Dermis microvascular lymphatic vessel endothelial cell (primary cell): ENCODE data around the gene TUBB4A. TPM values are rescaled to one million over a fixed set of nuclear protein-coding genes. Genes with fewer than 3 reads are reported as not detected.
"Not testable (repeated sequence)": the region's sequence is repeated elsewhere in the genome, so short reads cannot be mapped to it uniquely, and the experiment has no call there.

Experiments used
- DNase-seq, 2 donors: peaks; one replicate each; pipeline versions ENCODE4 v3.0.0 to v3.0.0-alpha.2; 2010; ENCODE audit warnings: low read depth in 2 of 2
- total RNA-seq: library from RNA; depleted of rRNA; stranded (reverse); fragments of >200 nt; gene quantifications from 2 replicates; pipeline ENCODE4 v1.2.1, GENCODE V29; 2014

TUBB4A gene
- total RNA-seq: not detected in 2 replicates

- no peak for DNase-seq
Observed at GRCh38 chr19:6501740-6502648, at the start of gene TUBB4A. TUBB4A (minus strand) TSS chr19:6502309; CDS start chr19:6502212, 97 bp downstream.

GRCh38 chr19:6551091-6551490 is 49.0 kb upstream of the TUBB4A start:
- DNase-seq: no peak

GRCh38 chr19:6550679-6551078 is 48.6 kb upstream of the TUBB4A start:
- not testable (repeated sequence) for DNase-seq

GRCh38 chr19:6543866-6544347 is 41.8 kb upstream of the TUBB4A start:
- DNase-seq: no peak

GRCh38 chr19:6540918-6541689 is 39.0 kb upstream of the TUBB4A start:
- DNase-seq: no peak

- DNase-seq: no peak
Observed at GRCh38 chr19:6539514-6539913, 37.4 kb upstream of the TUBB4A start.

- no peak for DNase-seq
Observed at GRCh38 chr19:6535558-6536137, 33.5 kb upstream of the TUBB4A start.

- DNase-seq: no peak
Observed at GRCh38 chr19:6534451-6535093, 32.5 kb upstream of the TUBB4A start.

- DNase-seq: no peak
Observed at GRCh38 chr19:6533746-6534418, 31.8 kb upstream of the TUBB4A start.

- no peak for DNase-seq
Observed at GRCh38 chr19:6533000-6533328, 30.9 kb upstream of the TUBB4A start.

GRCh38 chr19:6532244-6532999 is 30.3 kb upstream of the TUBB4A start:
- no peak for DNase-seq

GRCh38 chr19:6531956-6532243 is 29.8 kb upstream of the TUBB4A start:
- DNase-seq: no peak

GRCh38 chr19:6531163-6531955 is 29.2 kb upstream of the TUBB4A start:
- DNase-seq: no peak

- DNase-seq: peak; percentile 50 to 89
Observed at GRCh38 chr19:6530386-6531162, 28.5 kb upstream of the TUBB4A start, which contains the start of gene TNFSF9. TNFSF9 (plus strand) TSS chr19:6531026; CDS start chr19:6531037, 11 bp downstream.

GRCh38 chr19:6529937-6530385 is 27.9 kb upstream of the TUBB4A start:
- DNase-seq: no peak

GRCh38 chr19:6529351-6529750 is 27.2 kb upstream of the TUBB4A start:
- DNase-seq: no peak

GRCh38 chr19:6528544-6529121 is 26.5 kb upstream of the TUBB4A start:
- peak in 1 of 2 donors; percentile 20 for DNase-seq

- no peak for DNase-seq
Observed at GRCh38 chr19:6527893-6528543, 25.9 kb upstream of the TUBB4A start.
